Activated CD4-positive, alpha-beta T cell treated with anti-CD3 and anti-CD28 coated beads, Interleukin-2, amount 10 ng/mL, durations not matched to agents 7 days and 5 days (primary cell): ENCODE data around the gene DISP2. TPM values are rescaled to one million over a fixed set of nuclear protein-coding genes. Genes with fewer than 3 reads are reported as not detected.

Experiments used
- CTCF ChIA-PET: fragments of 350-600 bp; sonication (Branson Sonifier 250); formaldehyde crosslinking; loops from one replicate; lab custom pipeline; 2021; ENCODE audit warnings: antibody characterized with exemption; lab: Charles Lee
- POLR2A ChIA-PET: fragments of 350-600 bp; sonication (Branson Sonifier 250); formaldehyde crosslinking; loops from one replicate; lab custom pipeline; 2021; ENCODE audit warnings: antibody characterized with exemption; lab: Charles Lee
- DNase-seq: peaks from one replicate; pipeline ENCODE4 v3.0.0-alpha.2; 2020
- H3K27ac Mint-ChIP-seq: one replicate; pipeline ENCODE4 v1.8.0; 2021; ENCODE audit warnings: mild to moderate bottlenecking, moderate library complexity, mixed read lengths
- H3K27me3 Mint-ChIP-seq: one replicate; pipeline ENCODE4 v1.8.0; 2021; ENCODE audit warnings: mixed read lengths
- H3K36me3 Mint-ChIP-seq: one replicate; pipeline ENCODE4 v1.8.0; 2021; ENCODE audit warnings: low read depth, mixed read lengths
- H3K4me1 Mint-ChIP-seq: one replicate; pipeline ENCODE4 v1.8.0; 2021; ENCODE audit warnings: mixed read lengths
- H3K4me3 Mint-ChIP-seq: one replicate; pipeline ENCODE4 v1.8.0; 2021; ENCODE audit warnings: mild to moderate bottlenecking, moderate library complexity, mixed read lengths
- H3K9me3 Mint-ChIP-seq: one replicate; pipeline ENCODE4 v1.8.0; 2021; ENCODE audit warnings: mixed read lengths
- total RNA-seq, 2 experiments: library from RNA; stranded (reverse); gene quantifications; one replicate each; pipeline ENCODE4 v1.2.3, GENCODE V29; 2021

Gene DISP2
- total RNA-seq, 2 experiments from 2014 or later: 0.60 to 1.4 TPM

GRCh38 chr15:40397688-40398412 is 39.8 kb downstream of the DISP2 start:
- H3K9me3 Mint-ChIP-seq: peaks cover 3% of the 10 kb centered on the region
- H3K4me3 Mint-ChIP-seq: peak overlapping the region; percentile 43
- peak overlapping the region; percentile 67 for H3K27ac Mint-ChIP-seq
- H3K27me3 Mint-ChIP-seq: no peaks in the 10 kb centered on the region
- ChIA-PET CTCF (interaction anchor here (0.6 to 2.0 kb wide), 12 partner anchors 8 to 378 kb away, joined by 3 to 6 read pairs (median 4); partner anchors contain the start of genes IVD and KNSTRN), POLR2A (no interaction called here)
- peaks cover 26% of the 10 kb centered on the region for H3K36me3 Mint-ChIP-seq
- no peak for DNase-seq
- H3K4me1 Mint-ChIP-seq: peaks cover 30% of the 10 kb centered on the region

DNA sequence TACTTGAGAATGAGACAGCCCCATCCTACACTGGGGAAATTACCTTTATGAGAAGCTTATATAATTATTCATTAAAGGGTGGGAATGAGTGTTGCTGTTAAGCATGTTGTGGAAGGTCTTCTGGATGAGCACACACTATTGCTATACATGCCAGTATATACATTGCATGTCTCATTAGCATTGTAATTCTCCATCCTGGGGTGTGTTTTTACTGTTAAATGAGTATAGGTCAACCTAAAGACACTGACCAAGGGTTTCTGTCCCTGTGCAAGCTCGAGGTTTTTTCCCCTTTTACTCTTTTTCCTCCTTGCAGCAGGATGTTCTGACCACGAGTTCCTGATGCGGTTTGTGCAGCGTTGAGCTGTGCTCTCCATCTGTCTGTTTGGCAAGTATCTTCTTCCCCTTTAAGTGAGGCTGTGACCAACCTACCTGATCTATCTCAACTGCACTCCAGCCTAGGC is 40.4 kb downstream of the DISP2 start:
- DNase-seq: peak; percentile 47
- Mint-ChIP-seq H3K27me3 (no peaks in the 10 kb centered on the region), H3K9me3 (peaks cover 3% of the 10 kb centered on the region), H3K4me3 (peak overlapping the region; percentile 43), H3K36me3 (peaks cover 20% of the 10 kb centered on the region), H3K4me1 (peaks cover 30% of the 10 kb centered on the region), H3K27ac (peak overlapping the region; percentile 67)
- POLR2A ChIA-PET: interaction anchor here (0.6 kb wide), 1 partner anchor 9 kb away, joined by 4 read pairs; no protein-coding TSS in a partner anchor
- CTCF ChIA-PET: interaction anchor here (0.9 to 1.8 kb wide), 7 partner anchors 9 to 70 kb away, joined by 3 to 5 read pairs (median 4); partner anchors contain the start of gene KNSTRN

GRCh38 chr15:40399370-40399769 is 41.4 kb downstream of the DISP2 start:
- Mint-ChIP-seq H3K36me3 (peaks cover 17% of the 10 kb centered on the region), H3K27me3 (no peaks in the 10 kb centered on the region), H3K27ac (no peak overlapping the region), H3K9me3 (peaks cover 3% of the 10 kb centered on the region), H3K4me3 (no peak overlapping the region), H3K4me1 (peaks cover 36% of the 10 kb centered on the region)
- POLR2A ChIA-PET: interaction anchor here (0.6 kb wide), 1 partner anchor 33 kb away, joined by 3 read pairs; no protein-coding TSS in a partner anchor
- CTCF ChIA-PET: interaction anchor here (0.5 to 1.8 kb wide), 5 partner anchors 10 to 126 kb away, joined by 3 to 4 read pairs (median 4); partner anchors contain the start of gene KNSTRN
- no peak for DNase-seq

DNA sequence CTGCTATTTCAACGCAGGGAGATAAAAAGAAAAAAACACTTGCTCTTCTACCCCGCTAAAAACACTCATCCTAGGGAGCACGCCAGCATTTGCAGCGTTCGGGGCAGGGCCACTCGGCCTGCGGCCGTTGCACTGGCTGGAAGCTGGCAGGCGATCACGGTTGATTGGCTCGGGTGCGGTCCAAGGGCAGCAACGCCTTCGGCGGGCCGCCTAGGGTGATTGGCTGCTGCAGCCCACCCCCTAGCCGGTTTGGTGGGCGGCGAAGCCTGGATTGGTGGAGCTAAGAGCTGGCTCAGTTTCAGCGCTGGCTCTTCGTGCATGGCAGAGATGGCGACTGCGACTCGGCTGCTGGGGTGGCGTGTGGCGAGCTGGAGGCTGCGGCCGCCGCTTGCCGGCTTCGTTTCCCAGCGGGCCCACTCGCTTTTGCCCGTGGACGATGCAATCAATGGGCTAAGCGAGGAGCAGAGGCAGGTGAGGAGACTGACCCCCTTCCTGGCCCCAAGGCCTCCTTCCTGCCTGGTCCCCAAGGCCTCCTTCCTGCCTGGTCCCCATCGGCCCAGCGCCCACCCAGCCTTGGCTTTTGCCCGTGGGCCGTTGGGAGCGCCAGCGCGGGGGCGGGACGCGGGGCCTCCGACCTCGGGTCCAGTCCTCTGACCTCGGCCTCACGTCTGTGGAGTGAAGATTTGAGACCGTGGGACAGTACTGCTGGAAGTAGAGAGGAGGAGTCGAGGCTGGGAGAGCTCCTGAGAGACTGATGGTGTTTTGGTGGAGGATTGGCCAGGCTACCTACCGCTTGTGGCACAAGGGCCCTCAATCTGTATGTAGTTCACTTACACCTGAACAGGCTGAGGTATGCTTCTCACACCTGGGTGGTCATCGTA is 47.7 kb downstream of the DISP2 start, which contains the start of gene IVD:
Gene IVD, plus strand, starts transcription at position 295 of the 881 bp plus-strand sequence. Its CDS starts 33 bp downstream, at position 328.
- peak; percentile 87 for DNase-seq
- Mint-ChIP-seq H3K4me1 (peaks cover 55% of the 10 kb centered on the region), H3K9me3 (no peaks in the 10 kb centered on the region), H3K27ac (peak within 1 kb of the TSS; percentile 91), H3K36me3 (peaks cover 12% of the 10 kb centered on the region), H3K4me3 (peak within 1 kb of the TSS; percentile 83), H3K27me3 (no peaks in the 10 kb centered on the region)
- CTCF ChIA-PET: interaction anchor here (0.8 to 3.0 kb wide), 17 partner anchors 9 to 131 kb away, joined by 3 to 21 read pairs (median 5); partner anchors contain the start of gene KNSTRN
- POLR2A ChIA-PET: interaction anchor here (1.1 kb wide), 1 partner anchor 8 kb away, joined by 5 read pairs; no protein-coding TSS in a partner anchor

DNA sequence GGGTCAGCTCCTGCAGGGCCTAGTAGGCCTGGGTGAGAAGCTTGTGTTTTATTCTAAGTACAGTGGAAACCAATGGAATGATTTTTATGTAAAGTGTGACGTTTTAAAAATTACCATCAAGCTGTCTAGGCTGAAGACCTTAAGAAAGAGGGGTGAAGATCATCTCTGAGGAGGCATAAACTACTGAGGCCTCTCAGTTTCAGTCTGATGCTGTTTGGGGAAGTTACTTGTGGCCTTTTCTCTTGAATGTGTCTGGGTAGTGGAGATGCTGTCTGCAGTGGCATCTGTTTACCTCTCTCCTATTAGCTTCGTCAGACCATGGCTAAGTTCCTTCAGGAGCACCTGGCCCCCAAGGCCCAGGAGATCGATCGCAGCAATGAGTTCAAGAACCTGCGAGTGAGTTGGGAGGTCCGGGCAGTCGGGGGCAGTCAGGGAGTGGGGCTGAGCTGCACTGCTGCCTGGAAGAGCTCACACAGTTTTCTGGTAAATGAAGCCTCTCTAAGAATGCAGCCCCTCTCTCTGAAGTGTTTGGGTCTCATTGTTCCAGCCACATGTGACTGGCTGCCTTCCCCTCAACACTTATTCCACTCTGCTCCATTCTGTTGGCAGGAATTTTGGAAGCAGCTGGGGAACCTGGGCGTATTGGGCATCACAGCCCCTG is 49.4 kb downstream of the DISP2 start:
- peaks cover 23% of the 10 kb centered on the region for H3K36me3 Mint-ChIP-seq
- H3K27ac Mint-ChIP-seq: peak overlapping the region; percentile 65
- ChIA-PET CTCF (interaction anchor here (0.5 to 3.0 kb wide), 15 partner anchors 10 to 97 kb away, joined by 3 to 21 read pairs (median 3); partner anchors contain the start of gene DISP2), POLR2A (interaction anchor here (0.6 kb wide), 1 partner anchor 16 kb away, joined by 3 read pairs; no protein-coding TSS in a partner anchor)
- DNase-seq: no peak
- peaks cover 55% of the 10 kb centered on the region for H3K4me1 Mint-ChIP-seq
- no peaks in the 10 kb centered on the region for H3K9me3 Mint-ChIP-seq
- H3K27me3 Mint-ChIP-seq: no peaks in the 10 kb centered on the region
- H3K4me3 Mint-ChIP-seq: peak overlapping the region; percentile 21

GRCh38 chr15:40409366-40409765 is 51.3 kb downstream of the DISP2 start:
- peaks cover 49% of the 10 kb centered on the region for H3K4me1 Mint-ChIP-seq
- no peak overlapping the region for H3K4me3 Mint-ChIP-seq
- ChIA-PET CTCF (interaction anchor here (0.6 to 2.3 kb wide), 4 partner anchors 10 to 442 kb away, joined by 3 to 8 read pairs (median 4); no protein-coding TSS in a partner anchor), POLR2A (interaction anchor here (0.6 kb wide), 1 partner anchor 102 kb away, joined by 7 read pairs; no protein-coding TSS in a partner anchor)
- H3K9me3 Mint-ChIP-seq: no peaks in the 10 kb centered on the region
- no peaks in the 10 kb centered on the region for H3K27me3 Mint-ChIP-seq
- no peak for DNase-seq
- no peak overlapping the region for H3K27ac Mint-ChIP-seq
- H3K36me3 Mint-ChIP-seq: peaks cover 22% of the 10 kb centered on the region

DNA sequence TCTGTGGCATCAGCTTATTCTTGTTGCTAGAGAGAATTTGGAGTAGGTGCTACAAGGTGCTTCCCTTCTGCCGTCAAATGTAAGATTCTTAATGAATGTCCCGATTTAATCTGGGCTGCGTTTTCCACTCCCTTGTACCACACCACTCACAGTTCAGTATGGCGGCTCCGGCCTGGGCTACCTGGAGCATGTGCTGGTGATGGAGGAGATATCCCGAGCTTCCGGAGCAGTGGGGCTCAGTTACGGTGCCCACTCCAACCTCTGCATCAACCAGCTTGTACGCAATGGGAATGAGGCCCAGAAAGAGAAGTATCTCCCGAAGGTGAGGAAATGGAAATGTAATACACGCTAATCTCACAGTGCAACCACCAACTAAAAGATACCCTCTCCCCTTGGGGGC is 52.5 kb downstream of the DISP2 start:
- POLR2A ChIA-PET: no interaction called here
- DNase-seq: no peak
- CTCF ChIA-PET: interaction anchor here (0.8 to 2.3 kb wide), 2 partner anchors 12 to 15 kb away, joined by 3 to 8 read pairs; no protein-coding TSS in a partner anchor
- Mint-ChIP-seq H3K9me3 (no peaks in the 10 kb centered on the region), H3K36me3 (peaks cover 31% of the 10 kb centered on the region), H3K27me3 (no peaks in the 10 kb centered on the region), H3K27ac (no peak overlapping the region), H3K4me3 (no peak overlapping the region), H3K4me1 (peaks cover 39% of the 10 kb centered on the region)

- POLR2A ChIA-PET: no interaction called here
- no peak for DNase-seq
- CTCF ChIA-PET: interaction anchor here (0.5 to 2.6 kb wide), 2 partner anchors 10 to 226 kb away, joined by 4 to 9 read pairs; no protein-coding TSS in a partner anchor
- Mint-ChIP-seq H3K4me3 (no peak overlapping the region), H3K36me3 (peaks cover 31% of the 10 kb centered on the region), H3K27ac (peak overlapping the region; percentile 57), H3K27me3 (no peaks in the 10 kb centered on the region), H3K4me1 (peaks cover 27% of the 10 kb centered on the region), H3K9me3 (no peaks in the 10 kb centered on the region)
Measured at GRCh38 chr15:40412095-40412759, 54.2 kb downstream of the DISP2 start.

GRCh38 chr15:40413036-40413435 is 55.0 kb downstream of the DISP2 start:
- H3K4me1 Mint-ChIP-seq: peaks cover 19% of the 10 kb centered on the region
- H3K27ac Mint-ChIP-seq: no peak overlapping the region
- CTCF ChIA-PET: interaction anchor here (1.3 to 2.6 kb wide), 3 partner anchors 9 to 23 kb away, joined by 4 to 9 read pairs (median 5); no protein-coding TSS in a partner anchor
- H3K27me3 Mint-ChIP-seq: no peaks in the 10 kb centered on the region
- H3K9me3 Mint-ChIP-seq: no peaks in the 10 kb centered on the region
- no peak overlapping the region for H3K4me3 Mint-ChIP-seq
- POLR2A ChIA-PET: no interaction called here
- no peak for DNase-seq
- H3K36me3 Mint-ChIP-seq: peaks cover 34% of the 10 kb centered on the region

DNA sequence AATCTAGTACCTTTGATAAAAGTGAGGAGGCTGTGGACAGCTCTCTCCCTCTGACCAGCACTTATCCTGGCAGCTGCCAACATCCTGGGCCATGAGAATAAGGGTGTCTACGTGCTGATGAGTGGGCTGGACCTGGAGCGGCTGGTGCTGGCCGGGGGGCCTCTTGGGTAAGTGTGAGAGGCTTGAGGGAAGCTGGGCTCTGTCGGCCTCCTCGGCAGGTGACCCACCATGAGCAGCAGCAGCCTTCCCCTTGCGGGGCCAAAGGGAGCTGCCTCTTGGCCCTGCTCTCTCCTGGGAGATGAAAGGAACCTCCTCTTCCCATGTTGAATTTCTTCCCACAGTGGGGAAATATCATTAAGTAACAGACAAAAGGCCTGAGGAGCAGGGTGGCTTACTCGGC is 56.8 kb downstream of the DISP2 start:
- Mint-ChIP-seq H3K9me3 (no peaks in the 10 kb centered on the region), H3K27ac (no peak overlapping the region), H3K27me3 (no peaks in the 10 kb centered on the region), H3K4me3 (no peak overlapping the region), H3K36me3 (peaks cover 31% of the 10 kb centered on the region), H3K4me1 (peaks cover 5% of the 10 kb centered on the region)
- CTCF ChIA-PET: interaction anchor here (0.5 to 2.6 kb wide), 5 partner anchors 8 to 47 kb away, joined by 3 to 9 read pairs (median 5); partner anchors contain the start of gene IVD
- no peak for DNase-seq
- POLR2A ChIA-PET: no interaction called here

- Mint-ChIP-seq H3K27ac (no peak overlapping the region), H3K4me3 (no peak overlapping the region), H3K27me3 (no peaks in the 10 kb centered on the region), H3K36me3 (peaks cover 31% of the 10 kb centered on the region), H3K4me1 (peaks cover 2% of the 10 kb centered on the region), H3K9me3 (no peaks in the 10 kb centered on the region)
- no peak for DNase-seq
- POLR2A ChIA-PET: no interaction called here
- CTCF ChIA-PET: interaction anchor here (0.5 to 2.2 kb wide), 3 partner anchors 9 to 47 kb away, joined by 3 to 7 read pairs (median 5); partner anchors contain the start of gene IVD
Measured at GRCh38 chr15:40415226-40415625, 57.2 kb downstream of the DISP2 start.
